MM.1S (cell line): Measurements from ENCODE around the gene SLC6A19.

Experiments used
- DNase-seq: peaks from one replicate; pipeline ENCODE4 v3.0.0-alpha.2; 2015
- H2AFZ ChIP-seq: fragments of 300-600 bp; sonication (generic); 2 replicates; pipeline ENCODE4 v1.6.0; 2016; ENCODE audit warnings: antibody characterized with exemption, low read length
- H3F3A ChIP-seq: fragments of 300-600 bp; sonication (generic); 2 replicates; pipeline ENCODE4 v1.6.1; 2016; ENCODE audit warnings: mild to moderate bottlenecking, antibody characterized with exemption, low read length, moderate library complexity, mixed read lengths; ENCODE audit not compliant: insufficient read depth
- H3K27ac ChIP-seq: fragments of 300-600 bp; sonication (generic); 2 replicates; pipeline ENCODE4 v1.5.1; 2016; ENCODE audit warnings: mild to moderate bottlenecking, low read length
- H3K27me3 ChIP-seq: fragments of 300-600 bp; sonication (generic); replicated peaks from 2 replicates; pipeline ENCODE4 v1.6.0; 2016; ENCODE audit warnings: low read length; ENCODE audit not compliant: insufficient read depth
- H3K36me3 ChIP-seq: fragments of 300-600 bp; sonication (generic); replicated peaks from 2 replicates; pipeline ENCODE4 v1.6.1; 2016; ENCODE audit warnings: mild to moderate bottlenecking, low read length, mixed read lengths; ENCODE audit not compliant: insufficient read depth
- H3K4me1 ChIP-seq: fragments of 300-600 bp; sonication (generic); 2 replicates; pipeline ENCODE4 v1.6.1; 2016; ENCODE audit warnings: low read length, mixed read lengths
- H3K4me2 ChIP-seq: fragments of 300-600 bp; sonication (generic); 2 replicates; pipeline ENCODE4 v1.6.0; 2016; ENCODE audit warnings: low read depth, low read length
- H3K4me3 ChIP-seq: fragments of 300-600 bp; sonication (generic); 2 replicates; pipeline ENCODE4 v1.5.1; 2016; ENCODE audit warnings: low read length, mixed read lengths
- H3K79me2 ChIP-seq: fragments of 300-600 bp; sonication (generic); 2 replicates; pipeline ENCODE4 v1.6.1; 2016; ENCODE audit warnings: mixed run types, low read length, mixed read lengths
- H3K9ac ChIP-seq: fragments of 300-600 bp; sonication (generic); 2 replicates; pipeline ENCODE4 v1.6.1; 2016; ENCODE audit warnings: low read length, mixed read lengths
- H3K9me2 ChIP-seq: fragments of 300-600 bp; sonication (generic); replicated peaks from 2 replicates; pipeline ENCODE4 v1.6.1; 2016; ENCODE audit warnings: mild to moderate bottlenecking, low read length, mixed read lengths; ENCODE audit not compliant: insufficient read depth
- H3K9me3 ChIP-seq: fragments of 300-600 bp; sonication (generic); replicated peaks from 2 replicates; pipeline ENCODE4 v1.6.1; 2016; ENCODE audit warnings: mild to moderate bottlenecking, low read length, mixed read lengths; ENCODE audit not compliant: insufficient read depth
- H4K20me1 ChIP-seq: fragments of 300-600 bp; sonication (generic); 2 replicates; pipeline ENCODE4 v1.6.1; 2016; ENCODE audit warnings: mild to moderate bottlenecking, low read length, moderate library complexity, mixed read lengths; ENCODE audit not compliant: insufficient read depth
- CTCF ChIP-seq: fragments of 300-600 bp; sonication (generic); IDR thresholded peaks from 2 replicates; pipeline ENCODE4 v1.5.1; 2016; ENCODE audit warnings: antibody characterized with exemption, low read length, mixed read lengths
- EZH2 ChIP-seq: fragments of 300-600 bp; sonication (generic); optimal IDR thresholded peaks from 2 replicates; pipeline ENCODE3; 2017; ENCODE audit warnings: low read depth, mild to moderate bottlenecking, antibody characterized with exemption, low read length, mixed read lengths
- EZH2phosphoT487 ChIP-seq: fragments of 300-600 bp; sonication (generic); IDR thresholded peaks from 2 replicates; pipeline ENCODE4 v1.6.1; 2018; ENCODE audit warnings: antibody characterized with exemption, low read length

The SLC6A19 gene

DNA sequence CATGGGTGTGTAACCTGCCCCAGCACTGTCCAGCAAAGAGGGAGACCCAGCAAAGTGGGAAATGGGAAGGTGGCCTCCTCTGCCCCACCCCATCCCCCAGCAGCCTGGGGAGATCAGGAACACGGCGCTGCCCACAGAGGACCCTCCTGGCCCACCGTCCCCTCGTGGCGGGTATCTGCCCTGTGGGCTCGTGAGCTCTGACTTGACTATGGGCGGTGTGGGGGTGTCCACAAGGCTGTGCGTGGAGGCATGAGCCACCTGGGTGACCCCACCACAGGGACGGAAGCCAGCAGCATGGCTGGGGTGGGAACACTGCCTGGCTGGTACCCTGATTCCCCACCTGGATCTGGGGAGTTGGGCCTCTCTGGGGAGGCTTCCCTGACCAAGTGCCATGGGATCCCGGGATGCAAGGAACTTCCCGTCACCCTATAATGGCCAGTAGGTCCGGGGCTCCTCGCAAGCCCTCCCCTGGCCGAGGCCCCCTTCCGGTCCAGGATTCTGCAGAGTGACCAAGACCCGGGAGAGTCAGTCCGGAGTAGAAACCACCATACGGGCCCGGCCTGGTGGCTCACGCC is 29.3 kb upstream of the SLC6A19 start:
- H3K4me1 ChIP-seq: peaks cover 20% of the 10 kb centered on the region
- no peaks in the 10 kb centered on the region for H4K20me1 ChIP-seq
- no peak overlapping the region for H3K27ac ChIP-seq
- no peak overlapping the region for H3K4me3 ChIP-seq
- H3K36me3 ChIP-seq: no peaks in the 10 kb centered on the region
- H3K9ac ChIP-seq: no peak overlapping the region
- TF ChIP-seq EZH2 (no peak), EZH2phosphoT487 (no peak), CTCF (no peak)
- no peak for DNase-seq
- H3K79me2 ChIP-seq: no peaks in the 10 kb centered on the region
- H2AFZ ChIP-seq: no peak overlapping the region
- H3K4me2 ChIP-seq: no peak overlapping the region
- H3K27me3 ChIP-seq: no peaks in the 10 kb centered on the region
- no peaks in the 10 kb centered on the region for H3K9me3 ChIP-seq
- no peaks in the 10 kb centered on the region for H3K9me2 ChIP-seq
- peaks cover 10% of the 10 kb centered on the region for H3F3A ChIP-seq

DNA sequence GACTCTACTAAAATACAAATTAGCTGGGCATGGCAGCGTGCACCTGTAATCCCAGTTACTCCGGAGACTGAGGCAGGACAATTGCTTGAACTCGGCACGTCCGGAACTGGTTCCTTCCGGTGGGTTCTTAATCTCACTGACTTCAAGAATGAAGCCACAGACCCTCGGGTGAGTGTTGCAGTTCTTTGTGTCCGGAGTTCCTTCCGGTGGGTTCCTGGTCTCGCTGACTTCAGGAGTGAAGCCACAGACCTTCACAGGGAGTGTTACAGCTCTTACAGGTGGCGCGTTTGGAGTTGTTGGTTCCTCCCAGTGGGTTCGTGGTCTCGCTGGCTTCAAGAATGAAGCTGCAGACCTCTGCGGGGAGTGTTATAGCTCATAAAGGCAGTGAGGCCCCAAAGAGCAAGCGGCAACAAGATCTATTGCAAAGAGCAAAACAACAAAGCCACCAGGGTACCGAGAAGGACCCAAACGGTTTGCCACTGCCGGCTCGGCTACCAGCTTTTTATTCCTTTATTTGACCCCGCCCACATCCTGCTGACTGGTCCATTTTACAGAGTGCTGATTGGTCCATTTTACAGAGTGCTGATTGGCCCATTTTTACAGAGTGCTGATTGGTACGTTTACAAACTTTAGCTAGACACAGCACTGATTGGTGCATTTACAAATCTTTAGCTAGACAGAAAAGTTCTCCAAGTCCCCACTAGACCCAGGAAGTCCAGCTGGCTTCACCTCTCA is 28.6 kb upstream of the SLC6A19 start:
- Histone ChIP-seq H4K20me1 (no peaks in the 10 kb centered on the region), H3K9ac (no peak overlapping the region), H3K27me3 (no peaks in the 10 kb centered on the region), H3K4me2 (no peak overlapping the region), H3K36me3 (no peaks in the 10 kb centered on the region), H3K27ac (no peak overlapping the region), H3K79me2 (no peaks in the 10 kb centered on the region), H3K9me3 (no peaks in the 10 kb centered on the region), H3F3A (peaks cover 3% of the 10 kb centered on the region), H3K4me3 (no peak overlapping the region), H3K9me2 (no peaks in the 10 kb centered on the region), H3K4me1 (peaks cover 15% of the 10 kb centered on the region), H2AFZ (no peak overlapping the region)
- no peak for DNase-seq
- TF ChIP-seq EZH2phosphoT487 (no peak), CTCF (no peak), EZH2 (no peak)

DNA sequence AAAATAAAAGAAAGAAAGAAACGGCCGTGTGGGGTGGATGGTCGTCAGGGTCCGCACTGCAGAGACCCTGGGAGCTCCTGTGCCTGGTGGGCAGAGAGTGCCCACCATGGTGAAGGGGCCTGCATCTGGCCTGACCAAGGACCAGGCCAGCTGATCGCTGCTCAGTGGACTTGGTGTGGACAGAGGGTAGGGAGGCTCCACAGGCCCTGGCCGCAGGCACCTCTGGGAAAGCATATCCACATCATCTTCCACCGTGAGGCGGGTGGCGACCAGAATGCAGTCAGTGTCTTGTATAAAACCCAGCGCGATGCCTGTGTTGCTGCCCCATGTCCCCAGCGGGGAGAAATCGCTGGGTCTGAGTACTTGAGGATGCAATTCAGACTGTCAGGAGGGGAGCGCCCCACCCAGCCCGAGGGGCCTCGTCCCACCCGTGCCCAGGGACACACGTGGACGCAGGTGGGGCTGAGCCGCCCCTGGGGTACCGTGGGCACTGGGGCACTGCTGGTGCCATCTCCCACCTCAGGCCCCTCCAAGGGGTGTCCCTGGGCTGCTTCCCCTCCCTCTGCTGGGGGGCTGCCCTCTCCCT is 27.8 kb upstream of the SLC6A19 start:
- Histone ChIP-seq H3K9ac (no peak overlapping the region), H3K27ac (no peak overlapping the region), H3K4me3 (no peak overlapping the region), H3K9me2 (no peaks in the 10 kb centered on the region), H3K4me2 (no peak overlapping the region), H3F3A (no peaks in the 10 kb centered on the region), H4K20me1 (no peaks in the 10 kb centered on the region), H3K4me1 (peaks cover 11% of the 10 kb centered on the region), H3K9me3 (no peaks in the 10 kb centered on the region), H3K36me3 (no peaks in the 10 kb centered on the region), H3K27me3 (no peaks in the 10 kb centered on the region), H3K79me2 (no peaks in the 10 kb centered on the region), H2AFZ (no peak overlapping the region)
- no peak for DNase-seq
- no peak for TF ChIP-seq CTCF
- TF ChIP-seq EZH2: no peak
- no peak for TF ChIP-seq EZH2phosphoT487
